Activated CD4-positive, alpha-beta T cell treated with anti-CD3 and anti-CD28 coated beads, Interleukin-2, amount 50 U/mL, for 4 hours (primary cell): ENCODE results near the gene ADD1.

Experiments used
- DNase-seq, 2 experiments: peaks; one replicate each; pipeline ENCODE4 v3.0.0-alpha.2; 2020

Gene ADD1

GRCh38 chr4:2837110-2837903 lies 6.3 kb upstream of the ADD1 start:
- DNase-seq: no peak

GRCh38 chr4:2837904-2838496 lies 5.6 kb upstream of the ADD1 start:
- peak; percentile 56 to 61 for DNase-seq

DNA sequence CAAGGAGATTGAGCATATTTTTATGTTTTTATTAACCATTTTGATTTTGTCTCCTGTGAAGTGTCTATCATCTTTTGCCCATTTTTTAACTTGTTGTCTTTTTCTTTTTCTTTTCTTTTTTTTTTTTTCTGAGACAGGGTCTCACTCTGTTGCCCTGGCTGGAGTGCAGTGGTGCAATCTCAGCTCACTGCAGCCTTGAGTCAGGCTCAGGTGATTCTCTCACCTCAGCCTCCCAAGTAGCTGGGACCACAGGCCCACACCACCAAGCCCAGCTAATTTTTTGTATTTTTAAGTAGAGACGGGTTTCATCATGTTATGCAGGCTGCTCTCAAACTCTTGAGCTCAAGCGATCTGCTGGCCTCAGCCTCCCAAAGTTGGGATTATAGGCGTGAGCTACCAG lies 4.6 kb upstream of the ADD1 start:
- DNase-seq: no peak

DNA sequence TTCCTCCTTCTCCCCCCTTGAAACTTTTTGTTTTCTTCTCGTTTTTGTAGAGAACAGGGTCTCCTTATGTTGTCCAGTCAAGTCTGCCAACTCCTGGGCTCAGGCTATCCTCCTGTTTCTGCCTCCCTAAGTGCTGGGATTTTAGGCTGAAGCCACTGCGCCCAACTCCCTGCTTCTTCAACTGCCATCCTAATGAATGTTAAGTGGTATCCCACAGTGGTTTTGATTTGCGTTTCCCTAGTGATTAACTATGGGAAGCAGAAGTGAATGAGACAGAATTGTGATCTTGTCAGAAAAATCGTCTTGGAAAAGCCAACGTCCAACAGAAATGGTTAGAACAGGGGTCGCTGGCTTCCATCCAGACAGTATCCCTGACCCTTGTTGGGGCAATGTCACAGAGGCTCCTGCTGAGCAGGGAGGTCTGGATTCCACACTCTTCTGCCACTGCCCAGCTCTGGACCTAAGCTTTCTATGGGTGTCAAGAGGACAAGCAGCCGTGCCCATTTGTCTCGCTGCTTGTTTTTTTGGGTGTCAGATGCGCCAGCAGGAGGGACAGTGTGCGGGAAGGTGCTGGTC lies 869 bp upstream of the ADD1 start:
- no peak for DNase-seq

- no peak for DNase-seq
These were observed 419 bp downstream of the ADD1 start for GRCh38 chr4:2843941-2844584.

GRCh38 chr4:2846172-2846571 lies 2.5 kb downstream of the ADD1 start:
- no peak for DNase-seq

- DNase-seq: no peak
These were observed 3.7 kb downstream of the ADD1 start for GRCh38 chr4:2847302-2847871.

GRCh38 chr4:2848449-2848848 lies 4.8 kb downstream of the ADD1 start:
- DNase-seq: no peak

DNA sequence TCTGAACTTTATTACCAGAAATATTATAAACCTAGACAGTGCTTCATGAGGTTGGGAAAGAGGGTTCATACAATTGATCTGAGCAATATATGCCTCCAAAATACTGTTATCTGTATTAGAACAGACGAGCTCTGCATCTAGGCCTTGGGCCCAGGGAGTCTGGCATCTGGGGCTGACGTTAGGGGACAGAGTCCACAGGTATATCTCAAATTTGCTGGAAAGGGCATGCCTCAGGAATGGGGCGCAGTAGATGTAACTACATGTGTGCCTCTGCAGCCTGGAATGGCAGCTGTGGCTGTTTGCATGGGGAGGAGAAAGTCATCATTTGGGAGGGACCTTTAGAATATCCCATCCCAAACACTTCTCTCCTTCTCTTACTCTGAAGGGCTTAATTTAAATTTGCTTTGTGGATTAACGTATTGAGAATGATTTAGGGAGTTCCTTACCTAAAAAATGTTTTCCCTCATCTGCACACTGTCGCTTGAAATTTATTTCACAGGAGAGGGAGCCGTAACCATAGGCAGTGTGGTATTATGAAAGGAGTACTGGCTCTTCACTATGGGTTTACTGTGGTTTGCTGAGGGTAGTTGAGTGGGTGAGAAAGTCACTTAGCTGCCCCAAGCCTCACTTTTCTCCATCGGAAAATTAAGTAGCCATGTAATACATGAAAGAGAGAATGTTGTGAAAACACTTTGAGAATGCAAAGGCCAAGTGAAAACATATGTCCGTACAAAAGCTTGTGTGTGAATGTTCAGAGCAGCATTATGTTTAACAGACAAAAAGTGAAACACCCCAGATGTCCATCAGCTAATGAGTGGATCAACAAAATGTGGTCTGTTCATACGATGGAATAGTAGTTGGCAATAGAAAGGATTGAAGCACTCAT lies 5.9 kb downstream of the ADD1 start:
- no peak for DNase-seq

DNA sequence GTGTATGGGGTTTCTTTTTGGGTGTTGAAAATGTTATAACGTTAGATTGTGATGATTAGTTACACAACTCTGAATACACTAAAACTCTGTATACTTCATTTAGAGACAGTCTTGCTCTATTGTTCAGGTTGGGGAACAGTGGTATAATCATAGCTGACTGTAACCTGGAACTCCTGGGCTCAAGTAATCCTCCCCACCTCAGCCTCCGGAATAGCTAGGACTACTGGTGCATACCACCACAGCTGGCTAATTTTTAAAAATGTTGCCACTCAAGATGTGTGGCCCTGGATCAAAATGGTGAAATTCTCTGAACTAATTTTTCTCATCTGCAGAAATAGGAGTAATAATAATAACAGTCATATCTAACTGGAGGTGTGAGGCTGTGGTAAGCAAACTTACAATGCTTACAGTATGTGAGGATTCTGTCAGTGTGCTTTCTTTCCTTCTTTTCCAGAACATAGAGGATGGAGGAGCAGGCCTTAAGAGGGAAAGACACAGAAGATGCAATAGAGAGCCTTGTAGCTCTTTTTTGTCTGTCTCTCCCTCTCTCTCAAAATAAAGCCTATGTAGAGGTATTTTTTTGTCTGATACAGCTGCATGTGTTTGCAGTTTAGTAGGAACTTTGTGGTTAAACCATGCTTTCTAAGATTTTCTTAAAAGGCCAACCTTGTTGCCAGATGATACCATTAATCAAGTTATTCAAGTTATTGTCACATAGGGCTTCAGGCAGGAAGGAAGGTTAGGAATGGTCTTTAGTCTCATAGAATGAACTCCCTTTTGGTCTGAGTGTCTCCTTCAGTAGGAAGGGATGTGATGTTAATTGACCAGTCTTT lies 7.5 kb downstream of the ADD1 start:
- no peak for DNase-seq

DNA sequence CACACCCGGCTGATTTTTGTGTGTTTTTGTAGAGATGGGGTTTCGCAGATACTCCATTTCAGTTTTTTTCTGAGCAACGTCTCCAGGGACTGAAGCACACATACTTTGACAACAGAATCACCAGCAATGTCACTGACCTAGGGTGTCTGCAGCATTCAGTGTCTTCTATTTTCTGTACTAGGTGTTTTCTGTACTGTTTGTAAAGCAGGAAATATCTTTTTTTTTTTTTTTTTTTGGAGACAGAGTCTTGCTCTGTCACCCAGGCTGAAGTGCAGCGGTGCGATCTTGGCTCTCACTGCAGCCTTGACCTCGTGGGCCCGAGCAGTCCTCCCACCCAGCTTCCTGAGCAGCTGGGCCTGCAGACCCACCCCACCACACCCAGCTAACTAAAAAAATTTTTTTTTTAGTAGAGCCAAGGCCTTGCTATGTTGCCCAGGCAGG lies 8.9 kb downstream of the ADD1 start:
- DNase-seq: no peak

DNA sequence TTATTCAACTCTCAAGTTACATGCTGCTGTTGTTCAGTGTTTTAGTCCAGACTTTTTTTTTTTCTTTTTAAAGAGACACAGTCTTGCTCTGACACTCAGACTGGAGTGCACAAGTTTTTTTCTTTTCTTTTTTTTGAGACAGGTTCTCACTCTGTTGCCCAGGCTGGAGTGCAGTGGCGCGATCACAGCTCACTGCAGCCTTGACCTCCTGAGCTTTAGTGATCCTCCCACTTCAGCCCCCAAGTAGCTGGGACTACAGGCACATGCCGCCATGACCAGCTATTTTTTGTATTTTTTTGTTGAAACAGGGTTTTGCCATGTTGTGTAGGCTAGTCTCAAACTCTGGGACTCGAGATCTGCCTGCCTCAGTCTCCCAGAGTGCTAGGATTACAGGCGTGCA lies 11.9 kb downstream of the ADD1 start:
- DNase-seq: no peak

DNA sequence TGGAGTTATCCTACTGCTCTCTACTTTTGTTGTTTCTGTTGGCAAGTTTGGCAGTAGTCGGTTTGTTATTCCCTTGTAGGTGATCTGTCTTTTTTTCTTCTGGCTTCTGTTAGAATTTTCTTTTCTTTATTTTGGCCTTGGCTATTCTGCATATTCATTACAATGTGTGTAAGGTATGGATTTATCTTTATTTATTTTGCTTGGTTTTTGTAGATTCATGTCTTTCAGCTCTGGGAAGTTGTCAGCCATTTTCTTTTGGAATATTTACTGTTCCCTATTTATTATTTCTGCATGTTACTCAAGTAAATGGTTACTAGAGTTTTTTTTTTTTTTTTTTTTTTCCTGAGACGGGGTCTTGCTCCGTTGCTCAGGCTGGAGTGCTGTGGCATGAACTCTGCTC lies 12.6 kb downstream of the ADD1 start:
- DNase-seq: no peak

- DNase-seq: no peak
These were observed 13.8 kb downstream of the ADD1 start for GRCh38 chr4:2857349-2857927.

DNA sequence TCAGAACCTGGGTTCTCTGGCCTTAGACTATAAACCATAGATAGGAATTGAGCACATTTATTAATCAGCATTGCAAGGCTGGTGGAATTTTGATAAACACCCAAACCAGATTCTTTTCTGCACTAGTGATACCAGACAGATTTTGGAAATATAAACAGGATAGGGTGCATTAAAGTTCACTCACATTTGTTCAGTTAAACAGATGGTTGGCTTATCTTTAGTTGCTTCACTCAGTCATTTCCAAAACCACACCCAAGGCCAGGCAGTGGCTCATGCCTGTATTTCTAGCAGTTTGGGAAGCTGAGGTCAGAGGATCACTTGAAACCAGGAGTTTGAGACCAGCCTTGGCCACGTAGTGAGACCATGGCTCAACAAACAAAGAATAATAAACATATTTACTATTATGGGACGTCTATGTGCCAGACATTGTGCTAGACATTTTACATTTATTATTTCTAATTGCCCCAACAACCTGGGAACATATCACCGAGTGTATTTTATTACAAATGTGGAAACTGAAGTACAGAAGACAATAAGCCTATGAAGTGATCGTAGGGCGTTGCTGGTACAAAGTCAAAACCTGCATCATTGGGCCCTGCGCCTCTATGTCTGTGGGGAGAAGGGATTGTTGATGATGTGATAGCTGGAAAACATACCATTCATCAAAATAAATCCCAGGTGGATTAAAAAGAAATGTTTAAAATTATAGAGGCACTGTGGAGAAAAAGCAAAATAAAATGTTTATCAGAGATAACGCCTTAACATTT lies 15.0 kb downstream of the ADD1 start:
- DNase-seq: no peak

- DNase-seq: no peak
These were observed 15.9 kb downstream of the ADD1 start for GRCh38 chr4:2859514-2859913.

- no peak for DNase-seq
These were observed 17.0 kb downstream of the ADD1 start for GRCh38 chr4:2860391-2861348.

DNA sequence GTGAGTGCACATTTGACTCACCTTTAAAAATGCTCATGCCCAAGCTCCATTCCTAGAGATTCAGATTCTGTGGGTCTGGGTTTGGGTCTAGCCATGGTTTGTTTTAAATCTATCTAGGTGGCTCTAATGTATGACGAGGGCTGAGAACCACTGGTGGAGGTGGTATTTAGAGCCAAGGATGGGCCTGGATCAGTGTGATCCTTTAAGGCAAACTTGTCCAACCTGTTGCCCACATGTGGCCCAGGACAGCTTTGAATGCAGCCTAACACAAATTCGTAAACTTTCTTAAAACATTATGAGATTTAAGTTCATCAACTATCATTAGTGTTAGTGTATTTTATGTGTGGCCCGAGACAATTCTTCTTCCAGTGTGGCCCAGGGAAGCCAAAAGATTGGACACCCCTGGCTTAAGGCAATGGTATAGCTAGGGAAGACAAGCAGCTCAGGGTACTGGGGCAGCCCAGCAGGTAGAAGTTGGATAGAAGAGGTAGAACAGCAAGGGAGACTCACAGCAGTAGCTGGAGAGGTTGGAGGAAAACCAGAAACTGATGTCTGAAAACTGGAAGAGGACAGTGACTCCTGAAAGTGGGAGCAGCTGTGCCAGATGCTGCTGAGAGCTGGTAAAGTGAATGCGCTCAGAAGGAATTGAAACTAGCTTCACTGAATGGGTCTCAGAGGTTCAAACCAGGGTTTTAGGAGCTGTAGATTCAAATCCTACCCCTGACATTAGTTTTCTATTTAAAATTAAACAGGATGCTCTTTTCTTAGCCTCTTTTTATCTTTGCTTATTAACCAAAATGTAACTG lies 18.2 kb downstream of the ADD1 start:
- DNase-seq: no peak
